HCT116 (cell line): Measurements from ENCODE around the gene ZNF423.

Experiments
- CEBPB ChIP-seq: IDR thresholded peaks from 2 replicates; pipeline ENCODE4 v1.6.1; 2012; ENCODE audit warnings: low read depth
- EZH2 ChIP-seq: fragments of 200-600 bp; sonication (generic); IDR thresholded peaks from 2 replicates; pipeline ENCODE4 v1.6.1; 2017; ENCODE audit warnings: antibody characterized with exemption, mixed run types
- EZH2phosphoT487 ChIP-seq: fragments of 200-600 bp; IDR thresholded peaks from 2 replicates; pipeline ENCODE4 v1.6.1; 2018; ENCODE audit warnings: antibody characterized with exemption, borderline replicate concordance
- FOSL1 ChIP-seq: IDR thresholded peaks from 2 replicates; pipeline ENCODE4 v1.6.1; 2012; ENCODE audit warnings: low read depth
- JUND ChIP-seq: IDR thresholded peaks from 2 replicates; pipeline ENCODE4 v1.6.1; 2012
- POLR2A ChIP-seq: IDR thresholded peaks from 2 replicates; pipeline ENCODE4 v1.7.0; 2011; ENCODE audit warnings: borderline replicate concordance; ENCODE audit not compliant: insufficient read depth, insufficient read length; ENCODE audit errors: extremely low read depth
- POLR2AphosphoS5 ChIP-seq: IDR thresholded peaks from 2 replicates; pipeline ENCODE4 v1.6.1; 2011; ENCODE audit warnings: mild to moderate bottlenecking, low read depth, low read length, moderate library complexity
- RAD21 ChIP-seq: IDR thresholded peaks from 2 replicates; pipeline ENCODE4 v1.6.1; 2012; ENCODE audit warnings: low read depth, mild to moderate bottlenecking
- SP1 ChIP-seq: IDR thresholded peaks from 2 replicates; pipeline ENCODE4 v1.6.1; 2012; ENCODE audit warnings: low read depth
- YY1 ChIP-seq: IDR thresholded peaks from 2 replicates; pipeline ENCODE4 v1.6.1; 2011; ENCODE audit warnings: low read length, low read depth, moderate library complexity, mild to moderate bottlenecking; ENCODE audit not compliant: insufficient replicate concordance; ENCODE audit errors: extremely low read depth
- ZBTB33 ChIP-seq: IDR thresholded peaks from 2 replicates; pipeline ENCODE4 v1.6.1; 2011; ENCODE audit warnings: mild to moderate bottlenecking, low read length, moderate library complexity; ENCODE audit not compliant: insufficient replicate concordance; ENCODE audit errors: extremely low read depth
- TF ChIP-seq, protein P1 (sequence below), 3 experiments: fragments of 200-600 bp in 1 of 3; sonication (generic) in 1 of 3; IDR thresholded peaks in 2 of 3; conservative IDR thresholded peaks in 1 of 3; 2 replicates each; pipeline ENCODE4 v1.5.1; 2012 to 2017; ENCODE audit warnings: low read depth in 2 of 3, low read length in 2 of 3, antibody characterized with exemption in 1 of 3, borderline replicate concordance in 1 of 3, control low read depth in 1 of 3, mild to moderate bottlenecking in 1 of 3, mixed read lengths in 1 of 3, mixed run types in 1 of 3, moderate library complexity in 1 of 3; ENCODE audit not compliant: insufficient read depth in 1 of 3
- TF ChIP-seq, protein P2 (sequence below): IDR thresholded peaks from 2 replicates; pipeline ENCODE4 v1.6.1; 2012

DNA sequence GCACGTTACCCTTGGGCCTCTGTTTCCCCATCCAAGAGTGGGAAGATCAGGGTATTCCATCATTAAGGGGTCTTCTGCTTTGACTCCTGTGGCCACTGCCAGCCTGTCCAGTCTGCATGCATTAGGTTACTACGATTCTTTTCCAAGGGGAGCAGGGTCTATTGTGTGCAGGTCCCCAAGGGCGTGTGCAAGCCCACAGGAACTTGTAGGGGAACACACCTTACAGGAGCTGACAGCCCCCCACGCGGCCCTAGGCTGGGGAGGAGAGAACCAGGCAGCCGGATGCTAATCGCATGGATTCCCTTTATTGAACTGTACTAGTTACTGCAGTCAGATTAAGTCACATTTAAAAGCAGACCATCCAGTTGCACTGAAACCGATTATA lies 365.6 kb downstream of the ZNF423 start:
- TF ChIP-seq, protein P1, sequence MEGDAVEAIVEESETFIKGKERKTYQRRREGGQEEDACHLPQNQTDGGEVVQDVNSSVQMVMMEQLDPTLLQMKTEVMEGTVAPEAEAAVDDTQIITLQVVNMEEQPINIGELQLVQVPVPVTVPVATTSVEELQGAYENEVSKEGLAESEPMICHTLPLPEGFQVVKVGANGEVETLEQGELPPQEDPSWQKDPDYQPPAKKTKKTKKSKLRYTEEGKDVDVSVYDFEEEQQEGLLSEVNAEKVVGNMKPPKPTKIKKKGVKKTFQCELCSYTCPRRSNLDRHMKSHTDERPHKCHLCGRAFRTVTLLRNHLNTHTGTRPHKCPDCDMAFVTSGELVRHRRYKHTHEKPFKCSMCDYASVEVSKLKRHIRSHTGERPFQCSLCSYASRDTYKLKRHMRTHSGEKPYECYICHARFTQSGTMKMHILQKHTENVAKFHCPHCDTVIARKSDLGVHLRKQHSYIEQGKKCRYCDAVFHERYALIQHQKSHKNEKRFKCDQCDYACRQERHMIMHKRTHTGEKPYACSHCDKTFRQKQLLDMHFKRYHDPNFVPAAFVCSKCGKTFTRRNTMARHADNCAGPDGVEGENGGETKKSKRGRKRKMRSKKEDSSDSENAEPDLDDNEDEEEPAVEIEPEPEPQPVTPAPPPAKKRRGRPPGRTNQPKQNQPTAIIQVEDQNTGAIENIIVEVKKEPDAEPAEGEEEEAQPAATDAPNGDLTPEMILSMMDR (IDR thresholded peaks at IDR 0.05 in 2 of 3, conservative IDR thresholded peaks at IDR 0.05 in 1 of 3; ENCODE audit: borderline replicate concordance in 1 of 3, insufficient read depth in 1 of 3, low read depth in 2 of 3, low read length in 2 of 3): no peak
- TF ChIP-seq RAD21 (no peak), POLR2A (no peak), POLR2AphosphoS5 (no peak), CEBPB (no peak), EZH2phosphoT487 (no peak), SP1 (no peak), ZBTB33 (no peak), EZH2 (no peak), JUND (no peak), FOSL1 (no peak), YY1 (no peak)
- TF ChIP-seq, protein P2, sequence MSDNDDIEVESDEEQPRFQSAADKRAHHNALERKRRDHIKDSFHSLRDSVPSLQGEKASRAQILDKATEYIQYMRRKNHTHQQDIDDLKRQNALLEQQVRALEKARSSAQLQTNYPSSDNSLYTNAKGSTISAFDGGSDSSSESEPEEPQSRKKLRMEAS: no peak
